Upper lobe of left lung (tissue), 4 donors: ENCODE measurements around the gene TBL1XR1.

ENCODE experiments used
- CTCF ChIP-seq, 6 experiments: fragments of 450-650 bp in 4 of 6; fragments of 200-600 bp in 2 of 6; sonication (generic) in 2 of 6; IDR thresholded peaks; one replicate each; pipeline ENCODE4 v1.5.1; 2016 to 2019; ENCODE audit warnings: antibody characterized with exemption in 6 of 6
- EP300 ChIP-seq, 4 donors: sonication (generic); formaldehyde crosslinking; IDR thresholded peaks; one replicate each; pipeline ENCODE4 v1.5.1; 2017; ENCODE audit warnings: antibody characterized with exemption in 4 of 4, control low read depth in 2 of 4
- POLR2A ChIP-seq, 4 donors: fragments of 450-650 bp; IDR thresholded peaks; one replicate each; pipeline ENCODE4 v1.5.1; 2016 to 2017; ENCODE audit warnings: antibody characterized with exemption in 4 of 4, mild to moderate bottlenecking in 2 of 4

GRCh38 chr3:177228601-177229190, 31.4 kb upstream of the TBL1XR1 start:
- no peak for TF ChIP-seq EP300 (IDR thresholded peaks at IDR 0.05)
- TF ChIP-seq CTCF (IDR thresholded peaks at IDR 0.05) = no peak
- TF ChIP-seq POLR2A (IDR thresholded peaks at IDR 0.05) = no peak
